HL-60/S4 treated with retinoic acid at 250 ng/mL for 4 days and 3 days (cell line): ENCODE data around the gene GTF2I.
"Not testable (repeated sequence)": the region's sequence is repeated elsewhere in the genome, so short reads cannot be mapped to it uniquely, and the experiment has no call there.

Experiments used
- in situ Hi-C: fragments of 300-500 bp; cut with MboI; formaldehyde crosslinking; loops from 2 replicates; pipeline ENCODE4 v1.7.0; 2022; ENCODE audit warnings: low sequenced_read_pairs

Gene GTF2I

DNA sequence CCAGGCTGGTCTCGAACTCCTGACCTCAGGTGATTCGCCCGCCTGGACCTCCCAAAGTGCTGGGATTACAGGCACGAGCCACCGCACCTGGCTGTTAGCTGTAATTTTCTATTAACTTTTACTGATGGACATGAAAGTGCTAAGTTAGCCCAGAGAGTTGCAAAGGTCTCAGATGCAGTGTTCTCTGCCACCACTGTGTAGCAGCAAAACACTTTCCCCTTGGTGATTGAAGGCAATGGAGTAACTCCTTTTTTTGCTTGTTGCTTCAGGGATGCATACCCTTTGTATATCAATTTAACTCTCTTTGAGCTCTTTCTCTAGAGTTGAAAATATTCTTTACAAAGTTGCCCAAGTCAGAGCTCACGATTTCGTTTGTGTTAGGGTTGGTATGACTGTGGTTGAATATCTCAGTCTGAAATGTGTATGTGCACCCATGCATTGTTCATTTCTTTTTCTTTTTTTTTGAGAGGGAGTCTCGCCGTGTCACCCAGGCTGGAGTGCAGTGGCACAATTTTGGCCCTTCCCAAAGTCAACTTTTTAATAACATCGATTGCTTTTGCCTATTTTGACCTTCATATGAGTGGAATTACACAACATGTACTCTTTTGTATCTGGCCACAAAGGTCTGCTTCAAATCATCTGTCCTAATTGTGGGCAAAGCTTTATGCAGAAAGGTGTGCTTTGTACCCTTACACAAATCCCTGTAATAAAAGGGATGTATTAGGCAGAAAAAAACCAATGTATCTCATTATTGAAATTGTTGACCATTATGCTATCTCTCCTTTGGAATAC, 52.6 kb downstream of the GTF2I start:
- in situ Hi-C loops, result no loop called here

DNA sequence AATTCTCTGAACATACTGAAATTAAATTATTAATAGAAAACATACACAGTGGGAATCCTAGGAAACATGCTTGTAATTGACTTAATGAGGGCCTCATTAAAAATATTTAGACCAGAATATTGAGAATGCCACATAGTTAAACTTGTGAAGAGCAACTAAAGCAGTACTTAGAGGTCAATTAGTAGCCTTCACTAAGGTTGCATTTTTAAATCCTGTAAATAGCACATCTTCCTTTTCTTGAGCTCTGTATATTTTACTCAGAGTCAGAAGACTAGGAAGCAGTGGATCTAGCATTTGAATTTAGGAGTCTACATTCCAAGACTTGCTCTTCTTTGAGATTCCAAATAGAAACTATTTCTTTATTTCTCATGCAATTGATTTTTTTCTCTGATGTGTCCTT, 56.0 kb downstream of the GTF2I start:
- in situ Hi-C loops, result no loop called here

DNA sequence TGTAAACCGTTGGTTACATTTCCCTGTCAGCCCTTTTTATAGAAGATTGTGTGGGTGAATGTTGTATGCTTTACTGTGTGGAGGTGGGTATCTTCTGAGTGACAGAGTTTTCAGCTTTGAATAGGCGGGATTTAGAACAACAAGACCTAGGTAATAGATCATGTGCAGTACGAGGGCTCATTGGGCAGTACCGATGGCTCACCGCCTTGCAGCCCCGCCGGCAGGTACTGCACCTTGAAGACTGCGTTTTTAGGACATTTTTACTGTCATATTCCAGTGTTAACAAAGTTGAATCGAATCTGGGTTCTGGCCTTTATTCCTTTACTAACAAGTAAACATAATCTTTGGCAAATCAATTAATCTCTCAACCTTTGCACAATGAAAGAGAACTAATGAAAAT, 60.4 kb downstream of the GTF2I start:
- in situ Hi-C loops, result no loop called here

DNA sequence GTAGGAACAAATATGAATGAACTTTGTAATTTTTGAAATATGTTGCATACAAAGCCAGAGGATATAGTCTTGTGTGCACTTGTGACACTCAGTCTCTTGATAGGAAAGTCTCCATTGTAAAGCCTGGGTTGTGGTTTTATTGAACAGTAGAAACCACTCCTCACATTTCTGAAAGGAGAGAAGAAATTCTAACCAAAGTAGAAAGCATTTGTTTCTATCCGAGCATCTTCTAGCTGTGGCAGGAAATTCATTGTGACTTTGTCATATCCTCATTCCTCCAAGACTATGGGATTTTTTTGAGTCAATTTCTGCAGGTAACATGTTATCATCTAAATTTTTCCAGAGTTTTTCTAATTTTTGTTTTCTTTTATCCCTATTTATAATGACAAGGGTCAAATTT, 60.8 kb downstream of the GTF2I start:
- in situ Hi-C loops, result no loop called here

DNA sequence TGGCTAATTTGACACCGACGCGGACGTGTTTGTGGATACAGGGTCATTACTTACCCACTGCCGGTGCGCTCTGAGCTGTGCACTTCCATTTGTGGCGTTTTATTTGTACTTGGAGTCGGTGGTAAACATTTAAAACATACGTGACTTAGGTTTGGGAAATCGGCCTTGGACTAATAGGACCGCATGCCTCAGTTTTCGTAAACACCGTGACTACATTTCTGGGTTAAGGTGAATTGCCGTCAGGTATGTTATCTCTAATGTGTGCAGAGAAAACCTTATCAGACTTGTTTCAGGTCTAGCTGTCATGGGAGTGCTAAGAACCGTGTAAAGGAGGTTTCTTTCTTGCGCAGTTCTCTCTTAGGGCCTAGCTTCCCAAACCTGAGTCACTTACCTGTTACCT, 64.6 kb downstream of the GTF2I start:
- in situ Hi-C loops, result no loop called here

DNA sequence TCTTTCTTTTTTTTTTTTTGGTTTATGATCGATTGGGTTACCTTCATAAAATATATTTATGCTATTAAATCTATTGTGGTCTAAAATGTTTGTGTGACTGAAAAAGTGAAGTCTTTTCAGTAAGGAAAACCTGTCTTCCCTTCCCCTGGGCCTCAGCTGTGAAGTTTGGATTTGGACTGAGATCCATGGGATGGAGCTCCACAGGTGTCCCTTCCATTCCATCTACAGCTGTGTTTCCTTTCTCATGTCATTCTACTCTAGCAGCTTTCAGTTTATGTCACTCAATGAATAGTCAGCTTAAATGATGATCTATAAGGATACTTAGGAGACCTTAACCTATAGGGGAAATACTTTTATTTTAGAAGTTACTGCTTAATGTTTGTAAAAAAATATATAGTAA, 68.3 kb downstream of the GTF2I start:
- in situ Hi-C loops, result no loop called here

DNA sequence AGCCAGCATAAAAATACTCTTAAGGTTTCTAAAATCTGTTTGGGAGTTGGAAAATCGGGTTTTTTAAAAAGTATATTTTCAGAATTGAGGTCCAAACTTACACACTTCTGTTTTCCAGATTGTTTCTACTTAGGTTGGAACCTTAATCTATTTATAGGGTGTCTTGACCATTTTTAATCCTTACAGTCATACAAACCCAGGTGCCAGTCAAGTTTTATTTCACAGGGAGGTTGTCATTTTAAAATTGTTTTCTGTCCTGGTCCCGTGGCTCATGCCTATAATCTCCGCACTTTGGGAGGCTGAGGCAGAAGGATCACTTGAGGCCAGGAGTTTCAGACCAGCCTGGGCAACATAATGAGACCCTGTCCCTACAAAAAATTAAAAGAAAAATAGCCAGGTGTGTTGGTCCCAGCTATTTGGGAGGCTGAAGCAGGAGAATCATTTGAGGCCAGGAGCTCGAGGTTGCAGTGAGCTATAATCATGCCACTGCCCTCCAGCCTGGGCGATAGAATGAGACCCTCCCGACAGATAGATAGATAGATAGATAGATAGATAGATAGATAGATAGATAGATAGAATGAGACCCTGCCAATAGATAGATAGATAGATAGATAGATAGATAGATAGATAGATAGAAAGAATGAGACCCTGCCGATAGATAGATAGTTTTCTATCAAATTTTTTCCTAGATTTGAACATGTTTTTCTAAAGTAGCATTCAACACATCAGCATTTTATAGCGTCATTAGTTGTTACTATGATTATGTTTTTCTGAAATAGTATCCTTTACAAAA, 69.0 kb downstream of the GTF2I start:
- in situ Hi-C loops, result no loop called here

DNA sequence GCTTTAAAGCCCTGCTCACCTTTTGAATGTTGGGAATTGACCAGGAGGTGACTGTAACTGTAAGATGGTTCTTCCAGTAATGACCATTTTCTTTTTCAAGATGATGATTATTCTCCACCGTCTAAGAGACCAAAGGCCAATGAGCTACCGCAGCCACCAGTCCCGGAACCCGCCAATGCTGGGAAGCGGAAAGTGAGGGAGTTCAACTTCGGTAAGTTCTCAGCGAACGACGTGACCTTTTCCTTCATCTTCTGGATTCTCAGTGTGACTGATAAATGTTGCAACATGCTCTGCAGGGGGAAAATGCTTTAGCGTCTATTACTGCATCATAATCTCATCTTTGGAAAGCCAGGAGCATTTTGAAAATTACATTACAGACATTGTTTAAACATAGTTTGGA, 71.2 kb downstream of the GTF2I start:
- in situ Hi-C loops, result not testable (repeated sequence)

DNA sequence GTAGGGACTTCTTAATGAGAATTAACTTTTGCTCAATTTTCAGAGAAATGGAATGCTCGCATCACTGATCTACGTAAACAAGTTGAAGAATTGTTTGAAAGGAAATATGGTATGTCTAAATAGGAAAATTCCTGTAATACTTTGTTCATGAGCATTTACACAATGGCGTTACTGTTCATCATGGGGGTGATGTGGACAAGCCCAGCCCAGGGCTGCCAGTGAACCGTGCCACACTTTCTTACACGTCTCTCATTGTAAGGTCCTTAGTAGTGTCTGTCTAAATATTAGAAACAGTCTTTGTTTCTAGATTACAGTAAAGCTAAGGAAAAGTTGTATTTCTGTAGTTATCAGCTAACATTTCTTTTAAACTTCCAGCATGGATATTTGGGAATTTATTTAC, 72.7 kb downstream of the GTF2I start:
- in situ Hi-C loops, result not testable (repeated sequence)

DNA sequence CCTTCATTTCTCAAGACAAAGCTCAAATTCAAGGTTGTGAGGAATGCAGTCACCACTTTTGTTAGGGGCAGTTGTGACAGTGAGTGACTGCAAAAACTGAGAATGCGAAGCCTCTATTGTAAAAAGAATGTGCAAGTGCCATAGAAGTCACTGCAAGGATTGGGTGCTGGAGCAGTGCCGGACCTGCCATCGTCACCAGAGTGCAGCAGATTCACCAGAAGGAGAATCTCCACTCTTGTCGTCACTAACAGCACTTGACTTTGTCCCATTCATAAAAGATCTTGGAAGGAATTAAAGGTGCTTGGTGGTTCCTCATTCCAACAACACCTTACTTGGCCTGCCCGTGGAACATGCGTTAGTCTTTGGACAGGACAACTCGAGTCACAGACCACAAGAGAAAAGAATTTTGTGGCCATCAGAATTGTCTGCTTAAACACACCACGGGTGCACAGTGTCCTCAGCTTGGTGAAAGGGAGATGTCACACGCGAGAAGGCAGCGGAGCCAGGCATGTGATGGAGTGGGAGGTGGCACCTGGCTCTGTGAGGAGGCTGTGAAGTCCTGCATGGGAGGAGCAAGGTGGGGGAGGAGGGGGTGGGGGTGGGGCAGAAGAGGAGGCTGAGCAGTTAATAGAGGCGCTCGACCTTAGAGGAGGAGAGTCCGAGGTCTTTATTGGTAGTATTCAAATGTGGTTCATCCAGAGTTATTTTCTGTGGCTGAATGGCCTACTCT, 82.6 kb downstream of the GTF2I start:
- in situ Hi-C loops, result not testable (repeated sequence)

DNA sequence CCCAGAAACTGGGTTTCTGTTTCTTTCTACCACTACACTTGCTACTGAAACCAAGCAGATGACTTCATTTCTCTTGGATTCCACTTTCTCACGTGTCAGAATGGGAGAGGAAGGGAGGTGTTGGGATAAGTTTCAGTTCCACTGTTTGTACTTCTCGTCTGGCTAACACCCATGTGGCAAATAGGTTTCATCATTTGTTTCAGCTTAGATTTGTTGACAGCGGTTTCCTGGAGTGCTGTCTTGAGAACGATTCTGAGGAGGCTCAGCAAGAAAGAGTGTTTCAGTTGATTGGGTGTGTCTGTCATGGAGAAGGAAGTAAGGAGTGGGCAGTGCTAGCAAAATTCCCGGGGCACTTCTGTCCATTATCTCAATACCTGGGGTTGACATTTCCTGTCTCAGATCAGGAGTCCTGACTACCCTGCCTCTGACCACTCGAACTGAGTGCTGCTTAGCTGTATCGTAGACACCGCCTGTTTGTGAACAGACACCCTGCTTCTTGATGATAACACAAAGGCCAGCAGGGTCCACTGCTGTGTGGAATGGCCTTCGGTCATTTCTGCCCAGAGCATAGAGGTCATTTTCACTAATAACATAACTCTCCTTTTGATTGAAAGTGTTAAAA, 86.5 kb downstream of the GTF2I start:
- in situ Hi-C loops, result not testable (repeated sequence)

DNA sequence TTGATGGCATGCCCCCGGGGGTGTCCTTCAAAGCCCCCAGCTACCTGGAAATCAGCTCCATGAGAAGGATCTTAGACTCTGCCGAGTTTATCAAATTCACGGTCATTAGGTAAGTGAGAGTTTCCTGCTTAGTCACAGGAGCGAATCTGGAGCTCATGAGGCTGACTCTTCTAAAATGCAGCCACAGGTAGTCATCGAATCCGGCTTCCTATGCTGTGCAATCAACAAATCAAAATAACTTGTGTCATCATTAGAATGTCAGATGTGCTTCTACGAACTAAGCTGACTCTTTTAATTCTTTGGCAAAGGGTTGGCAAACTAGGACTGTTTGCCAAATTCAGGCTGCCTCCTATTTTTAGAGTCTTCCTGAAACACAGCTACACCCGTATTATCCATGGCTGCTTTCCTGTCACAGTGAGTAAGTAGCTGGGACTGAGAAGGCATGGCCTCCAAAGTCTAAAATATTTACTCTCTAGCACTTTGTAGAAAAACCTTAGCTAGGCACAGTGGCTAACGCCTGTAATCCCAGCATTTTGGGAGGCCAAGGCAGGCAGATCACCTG, 96.5 kb downstream of the GTF2I start:
- in situ Hi-C loops, result not testable (repeated sequence)

DNA sequence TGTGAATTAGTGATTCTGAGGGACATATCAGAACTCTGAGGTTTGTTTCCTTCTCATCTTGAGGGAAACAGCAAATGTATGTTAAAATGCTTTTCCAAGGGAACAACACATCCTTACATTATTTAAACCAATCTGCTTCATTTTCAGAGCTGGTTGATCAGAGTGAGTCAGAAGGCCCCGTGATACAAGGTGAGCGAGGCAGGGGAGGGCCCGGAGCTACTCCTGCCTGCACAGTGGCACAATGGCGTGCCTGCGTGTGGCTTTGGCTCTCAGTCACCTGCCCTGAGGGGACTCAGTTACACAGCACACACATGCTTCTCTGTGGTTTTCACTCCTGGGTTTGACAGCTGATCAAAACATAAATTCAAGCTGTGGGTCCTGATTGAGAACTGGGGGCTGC, 99.2 kb downstream of the GTF2I start:
- in situ Hi-C loops, result not testable (repeated sequence)

DNA sequence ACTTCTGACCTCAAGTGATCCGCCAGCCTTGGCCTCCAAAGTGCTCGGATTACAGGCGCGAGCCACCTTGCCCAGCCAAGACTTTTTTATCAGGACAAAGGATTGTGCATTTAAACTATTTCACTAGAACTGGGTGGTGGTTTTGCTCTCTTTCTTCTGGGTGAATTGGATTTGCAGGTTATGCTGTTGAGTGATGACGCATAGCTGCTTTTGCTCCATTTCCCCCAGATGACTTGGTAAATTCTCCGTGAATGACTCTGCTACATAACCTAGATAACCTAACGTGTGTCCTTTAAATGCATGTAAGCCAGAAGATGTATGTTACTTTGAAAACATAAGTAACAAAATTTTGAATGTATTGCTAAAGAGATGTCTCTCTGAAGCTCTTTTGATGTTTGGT, 100.8 kb downstream of the GTF2I start:
- in situ Hi-C loops, result not testable (repeated sequence)

DNA sequence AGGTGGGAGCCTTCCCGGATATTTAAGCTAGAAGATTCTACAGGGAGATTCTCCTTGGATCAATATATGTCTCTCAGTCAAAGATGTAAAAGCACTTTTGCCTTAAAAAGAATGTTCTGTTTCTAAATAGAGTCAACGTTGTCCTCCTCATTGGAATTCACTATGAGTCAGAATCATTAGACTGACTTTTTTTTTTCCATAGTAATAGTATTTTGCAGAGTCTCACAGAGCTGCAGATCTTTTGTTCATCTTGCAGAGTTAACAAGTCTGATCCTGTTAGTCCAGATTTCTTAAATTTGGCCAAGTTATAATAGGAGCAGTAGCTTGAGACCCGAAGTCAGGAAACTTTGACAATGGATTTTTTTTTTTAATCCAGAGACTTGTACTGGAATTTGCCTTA, 101.5 kb downstream of the GTF2I start:
- in situ Hi-C loops, result not testable (repeated sequence)

DNA sequence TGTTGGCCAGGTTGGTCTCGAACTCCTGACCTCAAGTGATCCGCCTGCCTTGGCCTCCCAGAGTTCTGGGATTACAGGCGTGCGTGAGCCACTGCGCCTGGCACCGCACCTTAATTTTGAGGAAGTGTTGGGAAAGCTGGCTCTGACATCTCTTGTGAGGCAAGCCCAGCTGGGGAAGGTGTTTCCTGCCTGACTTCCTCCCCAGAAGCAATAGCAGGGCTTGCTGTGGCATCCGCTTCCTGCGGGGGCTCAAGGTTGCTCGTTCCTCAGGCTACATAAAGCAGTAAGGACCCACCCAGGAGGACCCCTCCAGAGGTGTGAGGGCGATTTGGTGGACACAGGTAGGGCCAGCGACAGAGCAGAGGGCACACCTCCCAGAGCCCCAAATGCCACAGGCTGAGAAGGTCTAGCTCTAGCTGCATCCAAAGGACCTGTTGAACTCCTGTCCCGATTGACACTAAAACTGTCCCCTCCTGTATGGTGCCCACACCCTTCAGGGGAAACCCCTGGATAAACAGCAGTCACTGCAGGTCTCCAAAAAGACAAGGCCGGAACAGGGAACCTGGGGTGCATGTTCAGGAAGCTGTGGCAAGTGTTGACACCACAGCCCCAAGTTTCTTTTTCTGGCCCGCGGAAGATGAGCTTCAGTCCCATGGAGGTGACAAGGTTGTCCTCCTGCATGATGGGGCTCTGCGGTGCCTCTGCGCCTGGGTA, 107.8 kb downstream of the GTF2I start:
- in situ Hi-C loops, result not testable (repeated sequence)

DNA sequence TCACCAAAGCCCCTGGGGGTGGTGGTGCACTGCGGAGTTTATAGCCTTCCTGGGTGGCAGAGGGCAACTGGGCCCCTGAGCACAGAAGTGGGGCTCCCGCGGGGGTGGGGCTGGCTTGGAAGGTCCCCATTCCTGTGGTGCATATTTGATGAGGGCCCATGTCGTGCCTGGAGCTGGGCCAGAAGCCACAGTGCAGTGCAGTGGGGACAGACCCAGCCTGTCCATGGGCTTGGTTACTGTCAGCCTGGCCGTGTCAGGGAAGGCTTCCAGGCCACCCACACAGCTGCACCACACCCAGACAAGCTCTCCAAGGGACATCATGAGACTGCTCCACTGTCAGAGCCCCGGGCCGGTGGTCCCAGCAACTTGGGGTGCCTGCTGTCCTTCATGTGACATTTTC, 109.0 kb downstream of the GTF2I start:
- in situ Hi-C loops, result not testable (repeated sequence)

DNA sequence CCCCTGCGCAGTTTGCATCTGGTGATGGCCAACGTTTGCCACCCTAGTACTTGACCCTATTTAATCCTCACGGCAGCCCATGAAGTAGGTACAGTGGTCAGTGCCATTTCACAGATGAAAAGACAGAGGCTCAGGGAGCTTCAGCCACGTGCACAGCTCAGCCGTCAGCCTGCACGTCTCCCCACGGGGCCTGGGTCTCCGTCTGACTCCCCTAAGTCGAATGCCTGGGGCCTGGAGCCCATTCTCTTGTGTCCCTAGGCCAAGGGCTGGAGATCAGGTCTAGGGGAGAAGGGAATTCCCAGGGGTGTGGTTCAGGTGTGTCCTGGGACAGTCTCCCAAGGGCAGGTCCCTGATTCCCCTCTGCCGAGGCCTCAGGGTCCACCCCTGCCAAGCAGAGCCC, 109.5 kb downstream of the GTF2I start:
- in situ Hi-C loops, result not testable (repeated sequence)

DNA sequence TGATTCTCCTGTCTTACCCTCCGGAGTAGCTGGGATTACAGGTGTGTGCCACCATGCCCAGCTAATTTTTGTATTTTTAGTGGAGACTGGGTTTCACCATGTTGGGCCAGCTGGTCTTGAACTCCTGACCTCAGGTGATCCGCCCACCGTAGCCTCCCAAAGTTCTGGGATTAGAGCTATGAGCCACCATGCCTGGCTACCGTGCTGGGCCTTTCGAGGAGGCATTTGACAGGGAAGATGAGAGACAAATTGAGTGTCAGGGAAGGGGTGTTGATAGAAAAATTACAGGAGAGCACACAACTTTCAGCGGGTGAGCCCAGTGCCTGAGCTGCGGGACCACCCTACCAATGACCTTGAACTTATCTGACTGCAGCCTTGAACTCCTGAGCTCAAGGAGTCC, 112.5 kb downstream of the GTF2I start:
- in situ Hi-C loops, result not testable (repeated sequence)

DNA sequence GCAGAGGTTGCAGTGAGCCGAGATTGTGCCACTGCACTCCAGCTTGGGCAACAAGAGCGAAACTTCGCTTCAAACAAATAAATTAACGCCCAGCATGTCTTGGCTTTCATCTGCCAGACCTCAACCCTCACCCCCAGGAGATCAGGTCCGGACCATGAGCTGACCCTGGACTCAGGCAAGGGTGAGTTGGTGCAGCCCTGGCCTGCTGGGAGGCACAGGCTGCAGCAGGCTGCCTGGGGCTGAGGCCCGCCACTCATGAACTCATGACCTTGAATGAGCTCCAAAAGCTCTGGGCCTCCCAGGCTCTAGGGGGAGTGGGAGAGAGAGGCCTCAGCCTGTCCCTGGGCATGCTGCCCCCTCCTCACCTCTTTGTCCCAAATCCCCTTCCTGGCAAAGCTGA, 114.6 kb downstream of the GTF2I start:
- in situ Hi-C loops, result not testable (repeated sequence)
